ENCODE results near the gene AMMECR1L. TPM values are rescaled to one million over a fixed set of nuclear protein-coding genes. Genes with fewer than 3 reads are reported as not detected.

The AMMECR1L gene
- total and polyA plus RNA-seq, 2 of the 4 experiments (the other 2 are of a cell fraction) = 13.4 to 14.0 TPM

DNA sequence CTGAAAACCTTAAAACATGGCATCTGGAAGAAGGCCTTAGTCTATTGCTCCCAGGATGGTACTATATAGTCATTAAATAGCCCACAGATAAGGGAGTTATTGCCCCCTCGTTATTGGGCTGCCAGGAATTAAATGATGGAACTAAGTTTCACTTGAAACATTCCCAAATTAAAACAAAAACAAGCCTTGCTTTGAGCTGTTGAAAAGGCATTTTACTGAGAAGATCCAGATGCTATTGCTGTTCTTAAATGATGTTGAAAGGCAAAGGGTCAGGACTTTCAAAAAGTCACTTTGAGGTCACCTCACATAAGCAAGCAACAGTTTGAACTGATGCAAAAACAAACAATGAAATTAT, 2.0 kb upstream of the AMMECR1L start:
- Histone ChIP-seq H4K8ac (ENCODE audit: low read depth in 2 of 2, low read length in 2 of 2) (peak overlapping the region in 1 of 2 experiments; percentile 58; a peak in 1 of 4 replicates), H3K4ac (ENCODE audit: low read depth, low read length) (no peak overlapping the region), H3K56ac (ENCODE audit: extremely low read depth, insufficient read depth, low read length) (no peak overlapping the region), H2BK5ac (ENCODE audit: low read depth, low read length, poor library complexity, severe bottlenecking) (no peak overlapping the region), H3K27me3 (ENCODE audit: control insufficient read depth, insufficient read depth, low read length) (no peaks in the 10 kb centered on the region), H3K9ac (ENCODE audit: low read depth, low read length) (peak overlapping the region; percentile 93; the same call in 1 of the 2 replicates), H2AFZ (replicated peaks; ENCODE audit: low read length, poor library complexity) (no peak overlapping the region), H4K91ac (ENCODE audit: insufficient read depth, low read depth, low read length) (no peak overlapping the region), H3K18ac (ENCODE audit: low read depth, low read length) (no peak overlapping the region), H2BK15ac (ENCODE audit: low read depth, low read length) (no peak overlapping the region), H3K9me1 (ENCODE audit: insufficient read depth, low read length) (no peaks in the 10 kb centered on the region), H2AK5ac (ENCODE audit: low read depth, low read length) (no peak overlapping the region), H3K79me1 (ENCODE audit: low read depth in 1 of 2, low read length in 2 of 2) (peaks cover 3 to 31% of the 10 kb centered on the region in 2 experiments; a peak in 3 of 4 replicates), H4K5ac (ENCODE audit: low read depth, low read length) (peak overlapping the region; percentile 60; the same call in 1 of the 2 replicates), H3K14ac (replicated peaks; ENCODE audit: low read depth, low read length) (no peak overlapping the region; the same call in 1 of the 2 replicates), H2BK120ac (ENCODE audit: low read depth, low read length) (no peak overlapping the region), H3K9me3 (ENCODE audit: control insufficient read depth, insufficient read depth, low read length) (no peaks in the 10 kb centered on the region), H3K27ac (ENCODE audit: insufficient read depth, low read length) (peak overlapping the region; percentile 9; the same call in 1 of the 2 replicates), H3K4me3 (ENCODE audit: insufficient read depth, low read depth, low read length) (peak overlapping the region; percentile 46), H2BK20ac (ENCODE audit: low read depth, low read length) (no peak overlapping the region), H3K23ac (ENCODE audit: low read depth, low read length) (peak overlapping the region; percentile 74; the same call in 1 of the 2 replicates), H3K4me2 (ENCODE audit: low read depth, low read length) (peak overlapping the region; percentile 100), H2AK9ac (replicated peaks; ENCODE audit: low read depth, low read length, poor library complexity) (no peak overlapping the region), H4K20me1 (ENCODE audit: insufficient read depth, low read length) (peaks cover 13% of the 10 kb centered on the region; the same call in 1 of the 2 replicates), H3K36me3 (ENCODE audit: control insufficient read depth, insufficient read depth, low read length) (no peaks in the 10 kb centered on the region), H3K4me1 (ENCODE audit: control insufficient read depth, insufficient read depth, low read length) (peaks cover 8% of the 10 kb centered on the region)
- TF ChIP-seq MAZ (IDR thresholded peaks at IDR 0.05; ENCODE audit: borderline replicate concordance, low read depth, low read length) (no peak), BHLHE40 (IDR thresholded peaks at IDR 0.05; ENCODE audit: low read depth, low read length) (no peak), MAFK (IDR thresholded peaks at IDR 0.05; ENCODE audit: low read depth, low read length) (no peak), RFX5 (IDR thresholded peaks at IDR 0.05; ENCODE audit: low read depth, low read length) (no peak), FOS (IDR thresholded peaks at IDR 0.05; ENCODE audit: low read depth, low read length) (no peak), SMC3 (IDR thresholded peaks at IDR 0.05; ENCODE audit: low read depth, low read length) (no peak), USF2 (IDR thresholded peaks at IDR 0.05; ENCODE audit: low read depth, low read length) (no peak), RCOR1 (IDR thresholded peaks at IDR 0.05; ENCODE audit: insufficient replicate concordance, low read length) (no peak), RAD21 (IDR thresholded peaks at IDR 0.05; ENCODE audit: low read length) (no peak), NFE2L2 (IDR thresholded peaks at IDR 0.05; ENCODE audit: low read depth, low read length) (no peak)
- TF ChIP-seq, protein P1, sequence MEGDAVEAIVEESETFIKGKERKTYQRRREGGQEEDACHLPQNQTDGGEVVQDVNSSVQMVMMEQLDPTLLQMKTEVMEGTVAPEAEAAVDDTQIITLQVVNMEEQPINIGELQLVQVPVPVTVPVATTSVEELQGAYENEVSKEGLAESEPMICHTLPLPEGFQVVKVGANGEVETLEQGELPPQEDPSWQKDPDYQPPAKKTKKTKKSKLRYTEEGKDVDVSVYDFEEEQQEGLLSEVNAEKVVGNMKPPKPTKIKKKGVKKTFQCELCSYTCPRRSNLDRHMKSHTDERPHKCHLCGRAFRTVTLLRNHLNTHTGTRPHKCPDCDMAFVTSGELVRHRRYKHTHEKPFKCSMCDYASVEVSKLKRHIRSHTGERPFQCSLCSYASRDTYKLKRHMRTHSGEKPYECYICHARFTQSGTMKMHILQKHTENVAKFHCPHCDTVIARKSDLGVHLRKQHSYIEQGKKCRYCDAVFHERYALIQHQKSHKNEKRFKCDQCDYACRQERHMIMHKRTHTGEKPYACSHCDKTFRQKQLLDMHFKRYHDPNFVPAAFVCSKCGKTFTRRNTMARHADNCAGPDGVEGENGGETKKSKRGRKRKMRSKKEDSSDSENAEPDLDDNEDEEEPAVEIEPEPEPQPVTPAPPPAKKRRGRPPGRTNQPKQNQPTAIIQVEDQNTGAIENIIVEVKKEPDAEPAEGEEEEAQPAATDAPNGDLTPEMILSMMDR (conservative IDR thresholded peaks at IDR 0.05; ENCODE audit: low read depth, low read length) = no peak
- in situ Hi-C loops (cut with MboI; ENCODE audit: low sequenced_read_pairs) (loop anchor here (25.0 kb wide), 1 partner anchor 425 kb away; the partner anchor contains the start of gene HS6ST1), intact Hi-C loops (cut with micrococcal nuclease) (no loop called here), dilution Hi-C loops (cut with HindIII; ENCODE audit: low sequenced_read_pairs, unreplicated experiment) (no loop called here)
- DNase-seq = no peak
- ATAC-seq (ENCODE audit: low read depth) = no peak
- WGBS, 2 experiments (ENCODE audit: extremely low coverage in 2 of 2, insufficient read length in 1 of 2) = no CpG with 5 or more reads among the region's 1 CpG
- BruUV-seq (replicated peaks) = no TSS peak
- ChIA-PET POLR2A (ENCODE audit: unreplicated experiment) (no interaction called here), CTCF (no interaction called here)

All from IMR-90 (cell line).